HG03064 (cell line): ENCODE results near the gene HDAC4.
"Not testable (repeated sequence)": the region's sequence is repeated elsewhere in the genome, so short reads cannot be mapped to it uniquely, and the experiment has no call there.

Source experiments
- ATAC-seq: cut with Tn5 transposase; IDR thresholded peaks from one replicate; pipeline ENCODE4 v1.9.1; 2021; ENCODE audit warnings: low read depth; ENCODE audit not compliant: unreplicated experiment

The HDAC4 gene

GRCh38 chr2:239286901-239287300 is 113.9 kb downstream of the HDAC4 start:
- ATAC-seq: no peak

- ATAC-seq: no peak
Measured at GRCh38 chr2:239285932-239286230, 114.9 kb downstream of the HDAC4 start.

- no peak for ATAC-seq
Measured at GRCh38 chr2:239285071-239285931, 115.5 kb downstream of the HDAC4 start.

- no peak for ATAC-seq
Measured at GRCh38 chr2:239283961-239284795, 116.6 kb downstream of the HDAC4 start.

GRCh38 chr2:239283288-239283945 is 117.4 kb downstream of the HDAC4 start:
- no peak for ATAC-seq

- ATAC-seq: no peak
Measured at GRCh38 chr2:239282448-239283287, 118.2 kb downstream of the HDAC4 start.

GRCh38 chr2:239280296-239281017 is 120.4 kb downstream of the HDAC4 start:
- ATAC-seq: not testable (repeated sequence)

GRCh38 chr2:239279508-239280295 is 121.1 kb downstream of the HDAC4 start:
- ATAC-seq: no peak

- no peak for ATAC-seq
Measured at GRCh38 chr2:239278941-239279365, 121.9 kb downstream of the HDAC4 start.

- no peak for ATAC-seq
Measured at GRCh38 chr2:239278361-239278760, 122.5 kb downstream of the HDAC4 start.

GRCh38 chr2:239277401-239278085 is 123.3 kb downstream of the HDAC4 start:
- ATAC-seq: no peak

- ATAC-seq: no peak
Measured at GRCh38 chr2:239276851-239277250, 124.0 kb downstream of the HDAC4 start.

GRCh38 chr2:239275847-239276831 is 124.7 kb downstream of the HDAC4 start:
- ATAC-seq: no peak

GRCh38 chr2:239275044-239275685 is 125.7 kb downstream of the HDAC4 start:
- ATAC-seq: no peak

GRCh38 chr2:239274391-239275043 is 126.3 kb downstream of the HDAC4 start:
- no peak for ATAC-seq
